ENCODE results near the gene CTCFL. TPM values are rescaled to one million over a fixed set of nuclear protein-coding genes. Genes with fewer than 3 reads are reported as not detected.

The CTCFL gene
- total and polyA plus RNA-seq, 2 of the 13 experiments (the other 11 are each of a cell fraction or from before 2014, with no cell fraction given), result 0.04 TPM; not detected in 1

DNA sequence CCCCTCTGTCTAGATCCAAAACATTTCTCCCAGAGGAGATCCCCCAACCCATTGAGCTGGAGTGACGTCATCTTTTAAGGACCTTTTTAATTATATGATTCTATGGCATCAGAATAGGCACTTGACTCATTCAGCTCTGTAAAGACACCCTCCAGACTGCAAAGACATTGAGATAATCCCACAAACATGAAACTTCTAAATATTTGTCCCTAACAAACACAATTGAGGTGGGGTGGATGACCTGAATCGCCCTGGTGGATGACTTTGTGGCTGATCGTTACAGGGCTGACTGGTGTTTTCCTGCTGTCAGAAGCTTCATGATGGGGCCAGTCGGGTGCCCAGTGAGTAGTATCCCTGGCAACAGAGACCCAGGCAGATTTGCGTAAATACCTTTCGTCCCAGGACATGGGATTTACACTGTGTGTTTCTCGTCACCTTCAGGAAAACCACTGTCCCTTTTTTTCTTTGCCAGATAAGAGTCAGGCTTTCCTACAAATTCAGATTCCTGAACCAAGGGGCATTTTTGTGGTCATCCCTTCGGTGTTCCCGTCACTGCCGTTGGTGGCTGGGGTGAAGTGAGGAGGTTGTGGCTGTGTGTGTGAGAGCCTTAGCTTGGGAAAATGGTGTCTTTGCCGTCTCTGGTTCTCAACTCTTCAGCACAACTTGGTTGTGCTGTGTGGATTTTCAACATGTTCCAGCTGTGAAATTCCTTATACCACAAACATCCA lies 30.7 kb upstream of the CTCFL start (continued):
- TF ChIP-seq FOXJ3 (CRISPR knock-in tag; IDR thresholded peaks at IDR 0.05; ENCODE audit: borderline replicate concordance) (no peak), REPIN1 (CRISPR knock-in tag; IDR thresholded peaks at IDR 0.05; ENCODE audit: borderline replicate concordance, low read depth) (no peak), HOXA9 (CRISPR knock-in tag; IDR thresholded peaks at IDR 0.05; ENCODE audit: borderline replicate concordance) (no peak), ZFP62 (CRISPR knock-in tag; IDR thresholded peaks at IDR 0.05) (no peak), MATR3 (CRISPR knock-in tag; IDR thresholded peaks at IDR 0.05) (no peak)

GRCh38 chr20:57553376-57554018 lies 28.6 kb upstream of the CTCFL start:
- POLR2A ChIA-PET, result no interaction called here
- no peak for FAIRE-seq
- H3K4me1 ChIP-seq (ENCODE audit: insufficient read depth, low read length), result peaks cover 50% of the 10 kb centered on the region

More at GRCh38 chr20:57553376-57554018, 28.6 kb upstream of the CTCFL start:
- Histone ChIP-seq H3K9ac (ENCODE audit: insufficient read depth, low read depth, low read length) (no peak overlapping the region), H3K36me3 (replicated peaks in 1 of 2; ENCODE audit: control insufficient read depth in 1 of 2, insufficient read depth in 2 of 2, low read length in 2 of 2) (no peaks in the 10 kb centered on the region), H3K4me2 (ENCODE audit: low read depth, low read length) (no peak overlapping the region), H3K27ac (ENCODE audit: extremely low read length, insufficient read depth, low read length) (no peak overlapping the region), H3K4me3 (replicated peaks in 1 of 3; ENCODE audit: insufficient read depth in 1 of 3, low read depth in 2 of 3, low read length in 3 of 3) (no peak overlapping the region), H3K79me2 (ENCODE audit: insufficient read depth, low read length) (no peaks in the 10 kb centered on the region), H2AFZ (ENCODE audit: low read length) (no peak overlapping the region), H3K9me3 (ENCODE audit: low read length) (no peaks in the 10 kb centered on the region), H3K27me3 (ENCODE audit: control insufficient read depth in 1 of 2, insufficient read depth in 2 of 2, low read length in 2 of 2) (peaks cover 7 to 37% of the 10 kb centered on the region in 2 experiments; a peak in 4 of 5 replicates), H4K20me1 (ENCODE audit: insufficient read depth, low read length) (no peaks in the 10 kb centered on the region)
- intact Hi-C loops (cut with micrococcal nuclease; ENCODE audit: unreplicated experiment), result no loop called here
- TF ChIP-seq ZNF317 (CRISPR knock-in tag; IDR thresholded peaks at IDR 0.05) (peak; percentile 77), RARA (CRISPR knock-in tag; IDR thresholded peaks at IDR 0.05) (no peak), SP2 (CRISPR knock-in tag; IDR thresholded peaks at IDR 0.05) (0 out of 2 replicates have a peak, but pooled peaks have one; percentile 17)
- DNase-seq (ENCODE audit: low spot score) (no peak), ATAC-seq (no peak)
- no TSS peak for BruUV-seq (replicated peaks)
- CTCF ChIA-PET (ENCODE audit: low intra/inter-chr PET ratio, low total read pairs), result no interaction called here
- 72% methylated on average over 11 of the region's 11 CpGs for WGBS (ENCODE audit: low lambda C conversion rate)
- in situ Hi-C loops (cut with HindIII; ENCODE audit: extremely low pct_ligation_motif_present, low pct_unique_long_range_greater_than_20kb), result no loop called here
